ENCODE measurements around the gene YLPM1.

The YLPM1 gene

GRCh38 chr14:74739293-74740030, 23.7 kb upstream of the YLPM1 start:
- no peak for TF ChIP-seq NFIC (IDR thresholded peaks at IDR 0.05)
- TF ChIP-seq ZBTB7A (IDR thresholded peaks at IDR 0.05; ENCODE audit: low read depth) = no peak
- no peak for TF ChIP-seq EGR1 (IDR thresholded peaks at IDR 0.05)
- no peak for TF ChIP-seq TAF1 (IDR thresholded peaks at IDR 0.05; ENCODE audit: low read depth)
- no peak for TF ChIP-seq USF1 (IDR thresholded peaks at IDR 0.05)
- no peak for TF ChIP-seq CEBPB (IDR thresholded peaks at IDR 0.05)
- no peak for TF ChIP-seq YY1 (IDR thresholded peaks at IDR 0.05; ENCODE audit: low read depth)
- no peak for TF ChIP-seq MAX (IDR thresholded peaks at IDR 0.05)
- TF ChIP-seq TCF12 (IDR thresholded peaks at IDR 0.05; ENCODE audit: low read depth) = no peak
- TF ChIP-seq EP300 (IDR thresholded peaks at IDR 0.05; ENCODE audit: borderline replicate concordance) = no peak
- TF ChIP-seq TEAD4 (IDR thresholded peaks at IDR 0.05) = no peak

- TF ChIP-seq CREB1 (IDR thresholded peaks at IDR 0.05; ENCODE audit: low read depth) (no peak), FOXM1 (IDR thresholded peaks at IDR 0.05; ENCODE audit: borderline replicate concordance, low read depth) (no peak), MAX (IDR thresholded peaks at IDR 0.05) (no peak), NFIC (IDR thresholded peaks at IDR 0.05) (no peak), REST (IDR thresholded peaks at IDR 0.05; ENCODE audit: low read depth) (no peak), TCF12 (IDR thresholded peaks at IDR 0.05; ENCODE audit: low read depth) (no peak), TEAD4 (IDR thresholded peaks at IDR 0.05) (no peak), CEBPB (IDR thresholded peaks at IDR 0.05) (no peak), ZBTB7A (IDR thresholded peaks at IDR 0.05; ENCODE audit: low read depth) (no peak)
Observed at GRCh38 chr14:74747237-74747636, 15.9 kb upstream of the YLPM1 start.

GRCh38 chr14:74754157-74754556, 9.0 kb upstream of the YLPM1 start:
- TF ChIP-seq USF1 (IDR thresholded peaks at IDR 0.05) = no peak
- no peak for TF ChIP-seq REST (IDR thresholded peaks at IDR 0.05; ENCODE audit: low read depth)
- TF ChIP-seq TAF1 (IDR thresholded peaks at IDR 0.05; ENCODE audit: low read depth) = no peak
- no peak for TF ChIP-seq FOXM1 (IDR thresholded peaks at IDR 0.05; ENCODE audit: borderline replicate concordance, low read depth)
- TF ChIP-seq EP300 (IDR thresholded peaks at IDR 0.05; ENCODE audit: borderline replicate concordance) = no peak
- no peak for TF ChIP-seq YY1 (IDR thresholded peaks at IDR 0.05; ENCODE audit: low read depth)
- no peak for TF ChIP-seq CREB1 (IDR thresholded peaks at IDR 0.05; ENCODE audit: low read depth)
- TF ChIP-seq ZBTB7A (IDR thresholded peaks at IDR 0.05; ENCODE audit: low read depth) = no peak
- TF ChIP-seq TEAD4 (IDR thresholded peaks at IDR 0.05) = no peak
- TF ChIP-seq RAD21 (IDR thresholded peaks at IDR 0.05; ENCODE audit: low read depth) = no peak

GRCh38 chr14:74754899-74755298, 8.2 kb upstream of the YLPM1 start:
- TF ChIP-seq NFIC (IDR thresholded peaks at IDR 0.05) = no peak
- no peak for TF ChIP-seq RAD21 (IDR thresholded peaks at IDR 0.05; ENCODE audit: low read depth)
- no peak for TF ChIP-seq ZBTB7A (IDR thresholded peaks at IDR 0.05; ENCODE audit: low read depth)
- no peak for TF ChIP-seq REST (IDR thresholded peaks at IDR 0.05; ENCODE audit: low read depth)
- no peak for TF ChIP-seq FOXM1 (IDR thresholded peaks at IDR 0.05; ENCODE audit: borderline replicate concordance, low read depth)
- no peak for TF ChIP-seq CEBPB (IDR thresholded peaks at IDR 0.05)
- no peak for TF ChIP-seq YY1 (IDR thresholded peaks at IDR 0.05; ENCODE audit: low read depth)
- TF ChIP-seq USF1 (IDR thresholded peaks at IDR 0.05) = no peak

All from Ishikawa (cell line).